HUES6 (cell line): Measurements from ENCODE around the gene DPP7.

ENCODE experiments used
- H3K27ac ChIP-seq: 2 replicates; pipeline ENCODE4 v1.7.0; 2013; ENCODE audit warnings: low read depth, mild to moderate bottlenecking, low read length, inconsistent platforms
- H3K27me3 ChIP-seq: 2 replicates; pipeline ENCODE4 v1.6.1; 2013; ENCODE audit warnings: low read length; ENCODE audit not compliant: control insufficient read depth, insufficient read depth
- H3K36me3 ChIP-seq: 2 replicates; pipeline ENCODE4 v1.6.1; 2013; ENCODE audit warnings: low read length; ENCODE audit not compliant: control insufficient read depth, insufficient read depth
- H3K4me1 ChIP-seq: 2 replicates; pipeline ENCODE4 v1.6.1; 2013; ENCODE audit warnings: low read length; ENCODE audit not compliant: control insufficient read depth, insufficient read depth
- H3K4me3 ChIP-seq: 2 replicates; pipeline ENCODE4 v1.5.1; 2013; ENCODE audit warnings: low read depth, low read length
- H3K9ac ChIP-seq: one replicate; pipeline ENCODE4 v1.6.1; 2013; ENCODE audit warnings: mild to moderate bottlenecking, low read length
- H3K9me3 ChIP-seq: 2 replicates; pipeline ENCODE4 v1.6.1; 2013; ENCODE audit warnings: low read depth, low read length; ENCODE audit not compliant: control insufficient read depth, insufficient read depth

Gene DPP7

DNA sequence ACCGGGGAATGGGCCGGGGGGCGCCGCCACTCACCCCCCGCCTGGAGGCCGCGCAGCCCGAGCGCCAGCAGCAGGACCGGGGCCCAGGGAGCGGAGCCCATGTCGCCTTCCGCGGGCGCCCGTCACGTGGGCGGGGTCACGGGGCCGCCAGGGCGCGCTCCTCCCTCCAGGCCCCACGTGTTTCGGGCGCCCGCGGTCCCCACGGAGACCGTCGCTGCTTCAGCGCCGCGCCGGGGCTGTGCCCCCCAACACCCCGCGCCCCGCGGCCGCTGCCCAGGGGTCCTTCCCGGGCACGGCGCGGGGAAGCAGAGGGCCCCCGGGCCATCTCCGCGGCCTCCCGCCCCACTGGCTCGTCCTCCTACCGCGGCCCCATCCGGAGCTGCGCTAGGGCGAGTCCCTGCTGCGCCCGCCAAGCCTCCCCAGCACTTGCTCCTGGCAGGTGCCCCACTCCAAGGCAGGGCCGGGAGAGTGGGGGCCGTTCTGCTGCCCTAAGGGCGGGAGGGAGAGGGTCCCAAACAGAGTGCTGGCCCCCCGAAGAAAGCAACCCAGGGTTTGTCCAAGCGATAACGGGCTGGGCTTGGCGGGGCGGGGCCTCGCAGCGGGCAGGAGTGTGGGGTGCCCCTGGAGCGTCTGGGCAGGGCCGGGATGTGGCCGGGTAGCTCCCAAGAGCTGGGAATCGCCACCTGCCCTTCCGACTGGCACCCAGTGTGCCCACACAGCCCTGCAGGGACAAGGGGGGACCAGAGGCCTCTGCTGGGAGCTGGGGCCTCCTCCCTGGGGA is at the start of gene DPP7:
Gene DPP7, minus strand, starts transcription at position 121 of the 781 bp plus-strand sequence. Its CDS starts 20 bp downstream, at position 101.
- no peak within 1 kb of the TSS for H3K27ac ChIP-seq

DNA sequence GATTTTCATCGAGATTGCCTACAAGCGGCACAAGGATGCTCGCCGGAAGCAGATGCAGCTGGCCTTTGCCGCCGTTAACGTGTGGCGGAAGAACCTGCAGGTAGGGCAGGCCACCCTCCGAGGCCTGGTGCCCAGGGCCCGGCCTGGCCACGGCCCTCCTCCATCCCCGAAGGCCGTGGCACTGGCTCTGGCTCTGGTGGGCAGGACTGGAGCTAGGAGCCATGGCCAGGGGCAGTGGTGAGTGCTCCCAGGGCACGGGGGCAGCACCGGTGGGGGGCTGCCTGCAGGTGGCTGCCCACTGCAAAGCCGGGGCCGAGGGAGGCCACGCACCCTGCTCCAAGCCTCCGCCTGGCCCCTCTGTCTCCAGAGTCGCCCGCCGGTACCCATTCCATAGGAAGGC is 49.3 kb upstream of the DPP7 start:
- peaks cover 100% of the 10 kb centered on the region for H3K27me3 ChIP-seq
- H3K9me3 ChIP-seq = no peaks in the 10 kb centered on the region
- peak overlapping the region; percentile 63; the same call in 1 of the 2 replicates for H3K4me3 ChIP-seq
- H3K9ac ChIP-seq = no peak overlapping the region
- H3K4me1 ChIP-seq = no peaks in the 10 kb centered on the region
- no peak overlapping the region for H3K27ac ChIP-seq
- H3K36me3 ChIP-seq = no peaks in the 10 kb centered on the region

More for the DNA sequence above, at the start of gene DPP7:
- Histone ChIP-seq H3K36me3 (no peaks in the 10 kb centered on the region), H3K4me3 (peak within 1 kb of the TSS; percentile 48), H3K9me3 (no peaks in the 10 kb centered on the region), H3K27me3 (peaks cover 36% of the 10 kb centered on the region), H3K9ac (no peak within 1 kb of the TSS), H3K4me1 (0 out of 2 replicates have a peak, but pooled peaks cover 6% of the 10 kb centered on the region)

DNA sequence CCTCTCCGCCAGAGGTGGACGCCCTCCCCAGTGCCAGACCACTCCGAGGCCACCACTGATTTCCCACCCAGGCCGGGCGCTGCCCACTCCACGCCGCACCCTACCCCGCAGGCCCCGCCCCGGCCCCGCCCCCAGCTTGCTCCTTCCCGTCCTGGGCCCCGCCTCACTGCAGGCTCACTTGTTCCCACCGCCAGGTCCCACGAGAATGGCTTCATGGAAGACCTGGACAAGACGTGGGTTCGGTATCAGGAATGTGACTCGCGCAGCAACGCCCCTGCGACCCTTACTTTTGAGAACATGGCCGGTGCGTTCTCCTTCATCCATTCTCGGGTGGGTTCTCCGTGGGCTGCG is 48.8 kb upstream of the DPP7 start:
- Histone ChIP-seq H3K27me3 (peaks cover 100% of the 10 kb centered on the region), H3K9ac (no peak overlapping the region), H3K9me3 (no peaks in the 10 kb centered on the region), H3K36me3 (no peaks in the 10 kb centered on the region), H3K4me3 (peak overlapping the region; percentile 63), H3K4me1 (no peaks in the 10 kb centered on the region), H3K27ac (no peak overlapping the region)

DNA sequence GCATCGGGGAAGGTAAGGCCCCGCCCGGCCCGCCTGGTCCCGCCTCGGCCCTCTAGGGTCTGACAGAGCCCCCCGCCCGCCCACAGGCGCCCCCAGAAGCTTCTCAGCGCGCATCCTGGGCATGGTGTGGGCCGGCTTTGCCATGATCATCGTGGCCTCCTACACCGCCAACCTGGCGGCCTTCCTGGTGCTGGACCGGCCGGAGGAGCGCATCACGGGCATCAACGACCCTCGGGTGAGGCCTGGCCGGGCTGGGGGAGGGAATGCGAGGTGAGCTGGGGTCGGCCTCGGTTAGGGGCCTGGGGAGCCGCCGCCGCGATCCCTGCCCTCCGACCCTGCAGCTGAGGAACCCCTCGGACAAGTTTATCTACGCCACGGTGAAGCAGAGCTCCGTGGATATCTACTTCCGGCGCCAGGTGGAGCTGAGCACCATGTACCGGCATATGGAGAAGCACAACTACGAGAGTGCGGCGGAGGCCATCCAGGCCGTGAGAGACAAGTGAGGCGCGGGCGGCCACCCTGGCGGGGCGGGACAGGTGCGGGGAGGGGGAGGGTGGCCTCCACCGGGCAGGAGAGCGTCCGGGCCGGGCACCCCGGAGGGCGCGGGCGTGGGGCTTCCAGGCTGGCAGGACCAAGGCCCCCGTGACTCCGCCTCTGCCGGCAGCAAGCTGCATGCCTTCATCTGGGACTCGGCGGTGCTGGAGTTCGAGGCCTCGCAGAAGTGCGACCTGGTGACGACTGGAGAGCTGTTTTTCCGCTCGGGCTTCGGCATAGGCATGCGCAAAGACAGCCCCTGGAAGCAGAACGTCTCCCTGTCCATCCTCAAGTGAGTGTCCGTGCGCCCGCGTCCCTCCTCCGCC is 48.2 kb upstream of the DPP7 start:
- Histone ChIP-seq H3K27ac (no peak overlapping the region), H3K36me3 (no peaks in the 10 kb centered on the region), H3K9ac (no peak overlapping the region), H3K9me3 (no peaks in the 10 kb centered on the region), H3K4me1 (no peaks in the 10 kb centered on the region), H3K4me3 (peak overlapping the region; percentile 63), H3K27me3 (peaks cover 100% of the 10 kb centered on the region)

DNA sequence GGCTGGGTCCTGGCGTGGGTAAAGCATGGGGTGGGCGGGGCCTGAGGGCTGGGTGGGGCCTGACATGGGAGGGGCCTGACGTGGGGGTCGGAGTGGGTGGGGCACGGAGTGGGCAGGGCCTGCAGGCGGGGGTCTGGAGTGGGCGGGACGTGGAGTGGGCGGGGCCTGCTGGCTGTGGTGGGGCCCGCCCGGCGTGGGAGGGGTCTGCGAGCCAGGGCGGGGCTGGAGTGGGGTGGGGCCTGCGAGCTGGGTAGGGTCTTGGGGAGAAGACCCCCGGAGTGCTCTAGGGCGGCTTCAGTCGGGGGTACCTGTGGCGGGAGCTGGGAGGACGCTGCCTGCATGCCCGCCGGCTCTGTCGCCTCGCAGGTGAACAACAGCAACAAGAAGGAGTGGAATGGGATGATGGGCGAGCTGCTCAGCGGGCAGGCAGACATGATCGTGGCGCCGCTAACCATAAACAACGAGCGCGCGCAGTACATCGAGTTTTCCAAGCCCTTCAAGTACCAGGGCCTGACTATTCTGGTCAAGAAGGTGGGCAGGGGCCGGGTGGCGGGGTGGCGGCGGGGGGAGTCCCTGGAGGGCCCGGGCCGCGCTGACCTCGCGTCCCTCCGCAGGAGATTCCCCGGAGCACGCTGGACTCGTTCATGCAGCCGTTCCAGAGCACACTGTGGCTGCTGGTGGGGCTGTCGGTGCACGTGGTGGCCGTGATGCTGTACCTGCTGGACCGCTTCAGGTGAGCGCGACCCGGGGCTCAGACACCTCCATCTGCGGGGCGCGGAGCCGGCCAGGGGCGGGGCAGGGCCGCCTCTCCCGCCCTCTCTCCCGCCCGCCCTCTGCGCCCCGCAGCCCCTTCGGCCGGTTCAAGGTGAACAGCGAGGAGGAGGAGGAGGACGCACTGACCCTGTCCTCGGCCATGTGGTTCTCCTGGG is 47.3 kb upstream of the DPP7 start:
- Histone ChIP-seq H3K27ac (no peak overlapping the region), H3K4me3 (peak overlapping the region; percentile 63), H3K4me1 (peaks cover 3% of the 10 kb centered on the region; the same call in 1 of the 2 replicates)

DNA sequence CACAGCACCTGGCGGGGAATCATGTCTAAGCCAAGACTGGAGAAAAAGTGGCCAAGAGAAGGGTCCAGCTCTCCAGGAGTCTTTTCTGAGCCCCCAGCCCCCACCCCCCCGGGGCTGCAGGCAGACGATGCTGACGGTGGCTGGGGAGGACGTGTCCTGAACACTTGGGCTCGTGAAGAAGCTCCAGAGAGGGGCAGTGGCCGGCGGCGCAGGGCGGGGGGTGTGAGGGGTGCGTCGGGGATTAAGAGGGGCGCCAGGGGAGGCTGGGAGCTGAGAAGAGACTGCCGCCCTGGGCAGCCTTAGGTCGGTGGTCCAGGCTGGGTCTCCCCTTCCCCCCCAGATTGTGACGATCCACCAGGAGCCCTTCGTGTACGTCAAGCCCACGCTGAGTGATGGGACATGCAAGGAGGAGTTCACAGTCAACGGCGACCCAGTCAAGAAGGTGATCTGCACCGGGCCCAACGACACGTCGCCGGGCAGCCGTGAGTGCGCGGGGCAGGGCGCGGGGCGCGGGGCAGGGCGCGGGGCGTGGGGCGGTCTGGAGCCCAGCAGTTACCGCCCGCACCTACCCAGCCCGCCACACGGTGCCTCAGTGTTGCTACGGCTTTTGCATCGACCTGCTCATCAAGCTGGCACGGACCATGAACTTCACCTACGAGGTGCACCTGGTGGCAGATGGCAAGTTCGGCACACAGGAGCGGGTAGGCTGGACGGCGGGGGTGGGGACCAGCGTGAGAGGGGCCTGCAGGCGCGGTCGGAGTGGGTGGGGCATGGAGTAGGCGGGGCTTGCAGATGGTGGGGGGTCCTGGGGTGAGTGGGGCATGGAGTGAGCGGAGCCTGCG is 46.4 kb upstream of the DPP7 start:
- Histone ChIP-seq H3K36me3 (no peaks in the 10 kb centered on the region), H3K4me1 (peaks cover 6% of the 10 kb centered on the region; the same call in 1 of the 2 replicates), H3K27ac (no peak overlapping the region), H3K9ac (no peak overlapping the region), H3K9me3 (no peaks in the 10 kb centered on the region), H3K27me3 (peaks cover 99% of the 10 kb centered on the region), H3K4me3 (peak overlapping the region; percentile 46)

More for the DNA sequence above, 47.3 kb upstream of the DPP7 start:
- H3K9ac ChIP-seq = no peak overlapping the region
- H3K36me3 ChIP-seq = no peaks in the 10 kb centered on the region
- peaks cover 99% of the 10 kb centered on the region for H3K27me3 ChIP-seq
- no peaks in the 10 kb centered on the region for H3K9me3 ChIP-seq

DNA sequence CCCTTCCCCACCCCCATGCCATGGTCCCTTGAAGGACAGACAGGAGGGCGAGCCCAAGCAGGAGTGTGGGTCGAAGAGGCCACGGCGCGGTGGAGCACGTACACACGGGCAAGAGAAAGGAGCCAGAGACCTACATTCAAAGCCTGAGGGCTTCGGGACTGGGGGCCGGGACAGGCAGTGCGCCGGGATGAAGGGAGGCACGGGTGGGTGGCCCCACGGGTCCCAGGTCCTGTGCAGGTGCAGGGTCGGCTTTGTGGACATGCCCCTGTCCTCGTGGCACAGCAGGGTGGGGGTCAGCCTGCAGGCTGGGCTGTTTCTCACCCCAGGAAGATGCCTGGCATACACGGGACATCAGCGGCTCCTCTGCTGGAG is 45.5 kb upstream of the DPP7 start:
- Histone ChIP-seq H3K9me3 (no peaks in the 10 kb centered on the region), H3K4me1 (peaks cover 6% of the 10 kb centered on the region; the same call in 1 of the 2 replicates), H3K36me3 (no peaks in the 10 kb centered on the region), H3K27ac (no peak overlapping the region), H3K4me3 (no peak overlapping the region), H3K27me3 (peaks cover 99% of the 10 kb centered on the region), H3K9ac (no peak overlapping the region)

DNA sequence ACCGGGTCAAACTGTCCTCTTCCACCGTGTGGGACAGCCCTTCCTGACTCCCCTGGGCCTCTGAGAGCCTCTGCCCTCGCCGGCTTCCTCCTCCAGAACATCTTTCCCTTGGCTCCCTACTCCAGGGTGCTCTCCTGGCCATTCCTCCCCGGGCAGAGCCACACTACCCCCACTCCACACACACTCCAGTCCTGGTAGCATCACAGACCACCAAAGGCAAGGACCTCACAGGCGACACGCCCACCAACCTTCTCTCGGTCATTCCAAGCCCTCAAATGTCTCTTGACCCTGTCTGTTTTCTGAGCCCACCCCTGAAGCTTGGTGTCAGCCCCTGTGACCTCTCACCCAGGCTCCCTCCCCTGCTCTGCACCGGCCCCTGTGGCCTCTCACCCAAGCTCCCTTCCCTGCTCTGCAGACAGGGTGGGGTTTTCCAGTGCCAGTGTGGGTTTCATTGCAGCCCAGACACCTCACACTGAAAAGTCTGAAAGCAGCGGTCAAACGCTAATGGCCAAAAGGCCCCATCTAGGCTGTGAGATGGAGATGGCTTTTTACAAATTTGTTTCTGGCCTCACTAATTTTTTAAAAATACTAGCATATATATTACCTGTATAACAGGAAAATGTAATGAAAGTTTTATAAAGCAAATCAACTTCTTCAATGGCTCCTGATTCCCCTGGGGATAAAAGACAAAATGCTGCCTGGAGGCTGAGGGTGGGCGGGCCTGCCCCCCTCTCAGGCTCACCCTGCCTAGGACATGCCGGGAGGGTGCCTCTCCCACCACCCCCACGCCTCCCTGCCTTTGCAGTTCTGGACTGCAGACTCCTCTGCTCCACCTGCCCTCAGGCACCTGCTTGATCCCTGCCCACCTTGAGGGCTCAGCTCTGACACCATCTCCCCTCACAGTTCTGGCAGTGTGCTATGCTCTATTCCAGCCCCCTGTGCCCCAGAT is 44.8 kb upstream of the DPP7 start:
- H3K4me3 ChIP-seq = no peak overlapping the region
- H3K4me1 ChIP-seq = peaks cover 6% of the 10 kb centered on the region; the same call in 1 of the 2 replicates

DNA sequence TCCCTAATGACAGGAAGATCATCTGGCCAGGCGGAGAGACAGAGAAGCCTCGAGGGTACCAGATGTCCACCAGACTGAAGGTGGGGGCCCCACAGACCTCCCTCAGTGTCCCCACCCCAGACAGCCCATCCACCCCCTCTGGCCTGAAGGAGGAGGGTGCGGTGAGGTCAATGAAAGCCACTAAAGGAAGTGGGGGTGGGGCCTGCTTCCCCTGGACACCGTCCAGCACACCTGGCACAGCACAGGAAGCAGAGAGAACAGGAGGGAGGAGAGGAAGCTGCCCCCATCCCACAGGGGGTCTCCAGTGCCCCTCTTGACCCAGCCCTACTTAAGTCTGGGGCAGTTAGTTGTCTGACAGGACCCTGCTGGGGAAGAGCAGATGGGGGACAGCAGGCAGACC is 44.1 kb upstream of the DPP7 start:
- H3K9ac ChIP-seq = no peak overlapping the region
- H3K9me3 ChIP-seq = no peaks in the 10 kb centered on the region
- peaks cover 90% of the 10 kb centered on the region for H3K27me3 ChIP-seq
- no peak overlapping the region for H3K27ac ChIP-seq
- peaks cover 6% of the 10 kb centered on the region; the same call in 1 of the 2 replicates for H3K4me1 ChIP-seq
- H3K4me3 ChIP-seq = no peak overlapping the region
- H3K36me3 ChIP-seq = no peaks in the 10 kb centered on the region

More for the DNA sequence above, 44.8 kb upstream of the DPP7 start:
- H3K9me3 ChIP-seq = no peaks in the 10 kb centered on the region
- no peaks in the 10 kb centered on the region for H3K36me3 ChIP-seq
- H3K27ac ChIP-seq = no peak overlapping the region
- H3K9ac ChIP-seq = no peak overlapping the region
- peaks cover 98% of the 10 kb centered on the region for H3K27me3 ChIP-seq
